Retinal pigment epithelial cell (primary cell): ENCODE data around the gene AFP.

Experiments used
- DNase-seq: peaks from one replicate; pipeline ENCODE4 v3.0.0-alpha.2; 2010; ENCODE audit warnings: low read depth
- H3K4me3 ChIP-seq: 2 replicates; pipeline ENCODE4 v1.5.1; 2011; ENCODE audit warnings: mild to moderate bottlenecking, low read length, control low read depth, moderate library complexity
- CTCF ChIP-seq: conservative IDR thresholded peaks from 2 replicates; pipeline ENCODE4 v1.5.1; 2011; ENCODE audit warnings: low read depth, low read length, control low read depth, inconsistent platforms

Gene AFP

GRCh38 chr4:73459048-73459421 is 23.0 kb downstream of the AFP start:
- no peak for TF ChIP-seq CTCF

GRCh38 chr4:73460913-73461522 is 25.0 kb downstream of the AFP start:
- no peak overlapping the region for H3K4me3 ChIP-seq
- DNase-seq: no peak
- TF ChIP-seq CTCF: no peak

More at GRCh38 chr4:73459048-73459421, 23.0 kb downstream of the AFP start:
- H3K4me3 ChIP-seq: no peak overlapping the region
- DNase-seq: no peak

- no peak for TF ChIP-seq CTCF
- no peak overlapping the region for H3K4me3 ChIP-seq
- DNase-seq: no peak
Observed at GRCh38 chr4:73468170-73468569, 32.1 kb downstream of the AFP start.

- H3K4me3 ChIP-seq: no peak overlapping the region
- no peak for DNase-seq
Observed at GRCh38 chr4:73470728-73471127, 34.7 kb downstream of the AFP start.

GRCh38 chr4:73477176-73477575 is 41.2 kb downstream of the AFP start:
- no peak for DNase-seq
- H3K4me3 ChIP-seq: no peak overlapping the region
- no peak for TF ChIP-seq CTCF

More at GRCh38 chr4:73470728-73471127, 34.7 kb downstream of the AFP start:
- no peak for TF ChIP-seq CTCF

- no peak overlapping the region for H3K4me3 ChIP-seq
Observed at GRCh38 chr4:73479323-73479722, 43.3 kb downstream of the AFP start.

More at GRCh38 chr4:73479323-73479722, 43.3 kb downstream of the AFP start:
- TF ChIP-seq CTCF: no peak
- no peak for DNase-seq
